ENCODE results near the gene VWF. TPM values are rescaled to one million over a fixed set of nuclear protein-coding genes. Genes with fewer than 3 reads are reported as not detected.
A peak's percentile ranks its signal among the peaks of the same experiment; 100 is the strongest.

Gene VWF
- total and polyA plus RNA-seq, 5 donors from 2014 or later: 1.3 TPM; not detected in 4

DNA sequence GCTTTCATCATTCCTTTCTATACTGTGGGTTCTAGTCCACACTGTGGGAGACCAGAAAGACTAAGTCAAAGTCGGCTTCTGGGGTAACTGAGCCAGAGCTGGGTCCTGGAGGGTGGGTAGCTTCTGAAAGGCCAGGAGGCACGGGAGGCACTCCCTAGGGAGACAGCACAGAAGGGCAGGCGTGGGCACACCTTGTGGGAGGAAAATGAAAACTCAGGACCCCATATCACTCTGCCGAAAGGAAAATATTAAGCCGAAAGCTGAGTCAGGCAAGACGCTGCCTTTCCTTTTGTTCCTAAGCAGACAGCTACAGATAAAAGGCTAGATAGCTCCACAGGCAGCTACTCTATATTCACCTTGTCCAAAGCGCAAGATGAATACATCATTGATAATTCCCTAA is 200.1 kb downstream of the VWF start:
- Histone ChIP-seq H3K27ac (ENCODE audit: insufficient read depth, low read length, poor library complexity, severe bottlenecking) (no peak overlapping the region), H3K4me1 (ENCODE audit: control insufficient read depth, insufficient read depth, low read length, poor library complexity, severe bottlenecking) (no peaks in the 10 kb centered on the region), H3K4me3 (ENCODE audit: low read depth, low read length) (no peak overlapping the region), H3K27me3 (ENCODE audit: control insufficient read depth, insufficient read depth, low read length) (no peaks in the 10 kb centered on the region), H3K36me3 (ENCODE audit: control insufficient read depth, insufficient read depth, low read length) (no peaks in the 10 kb centered on the region), H3K9me3 (ENCODE audit: control insufficient read depth in 2 of 2, low read length in 2 of 2) (no peaks in the 10 kb centered on the region)
- no peak overlapping the region for H3K4me3 Mint-ChIP-seq
- H3K36me3 Mint-ChIP-seq: no peaks in the 10 kb centered on the region
- no peaks in the 10 kb centered on the region for H3K27me3 Mint-ChIP-seq
- H3K9me3 Mint-ChIP-seq: peaks cover 0 to 2% (median 0%) of the 10 kb centered on the region in 7 donors
- ATAC-seq (ENCODE audit: low read depth in 2 of 2): no peak
- DNase-seq: no peak
- no peaks in the 10 kb centered on the region for H3K4me1 Mint-ChIP-seq
- no peak overlapping the region for H3K27ac Mint-ChIP-seq

DNA sequence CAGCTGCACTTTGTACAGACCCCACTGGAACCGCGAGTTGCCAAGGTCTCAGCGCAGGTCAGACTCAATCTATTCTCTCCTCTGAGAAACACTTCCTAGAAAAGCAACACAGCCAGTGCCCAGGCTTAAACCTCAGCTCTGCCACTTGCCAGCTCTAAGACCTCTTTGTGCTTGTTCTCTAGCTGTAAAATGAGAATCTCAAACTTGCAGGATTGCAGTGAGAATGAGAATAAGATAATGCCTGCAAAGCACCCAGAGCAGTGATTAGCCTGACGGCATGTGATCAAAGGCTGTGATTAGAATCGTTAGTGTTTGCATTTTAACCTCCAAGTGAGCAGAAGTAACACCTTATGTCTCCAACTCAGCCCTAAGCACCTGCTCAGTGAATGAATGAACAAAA is 200.7 kb downstream of the VWF start:
- no peak overlapping the region for H3K4me3 Mint-ChIP-seq
- Histone ChIP-seq H3K4me3 (ENCODE audit: low read depth, low read length) (no peak overlapping the region), H3K9me3 (ENCODE audit: control insufficient read depth in 2 of 2, low read length in 2 of 2) (no peaks in the 10 kb centered on the region), H3K36me3 (ENCODE audit: control insufficient read depth, insufficient read depth, low read length) (no peaks in the 10 kb centered on the region), H3K4me1 (ENCODE audit: control insufficient read depth, insufficient read depth, low read length, poor library complexity, severe bottlenecking) (no peaks in the 10 kb centered on the region), H3K27me3 (ENCODE audit: control insufficient read depth, insufficient read depth, low read length) (no peaks in the 10 kb centered on the region), H3K27ac (ENCODE audit: insufficient read depth, low read length, poor library complexity, severe bottlenecking) (no peak overlapping the region)
- ATAC-seq (ENCODE audit: low read depth in 2 of 2) (no peak), DNase-seq (no peak)
- no peak overlapping the region for H3K27ac Mint-ChIP-seq
- no peaks in the 10 kb centered on the region for H3K36me3 Mint-ChIP-seq
- H3K27me3 Mint-ChIP-seq: no peaks in the 10 kb centered on the region
- peaks cover 0 to 2% (median 0%) of the 10 kb centered on the region in 7 donors for H3K9me3 Mint-ChIP-seq
- no peaks in the 10 kb centered on the region for H3K4me1 Mint-ChIP-seq

GRCh38 chr12:5923043-5923605 is 201.3 kb downstream of the VWF start:
- H3K4me1 Mint-ChIP-seq: no peaks in the 10 kb centered on the region
- no peak overlapping the region for H3K27ac ChIP-seq (ENCODE audit: insufficient read depth, low read length, poor library complexity, severe bottlenecking)
- H3K27ac Mint-ChIP-seq: no peak overlapping the region
- H3K4me1 ChIP-seq (ENCODE audit: control insufficient read depth, insufficient read depth, low read length, poor library complexity, severe bottlenecking): no peaks in the 10 kb centered on the region
- H3K27me3 Mint-ChIP-seq: no peaks in the 10 kb centered on the region
- no peak overlapping the region for H3K4me3 ChIP-seq (ENCODE audit: low read depth, low read length)
- DNase-seq (no peak), ATAC-seq (ENCODE audit: low read depth in 2 of 2) (no peak)
- no peaks in the 10 kb centered on the region for H3K9me3 ChIP-seq (ENCODE audit: control insufficient read depth in 2 of 2, low read length in 2 of 2)
- H3K36me3 Mint-ChIP-seq: no peaks in the 10 kb centered on the region
- H3K36me3 ChIP-seq (ENCODE audit: control insufficient read depth, insufficient read depth, low read length): no peaks in the 10 kb centered on the region
- no peak overlapping the region for H3K4me3 Mint-ChIP-seq
- no peaks in the 10 kb centered on the region for H3K27me3 ChIP-seq (ENCODE audit: control insufficient read depth, insufficient read depth, low read length)
- H3K9me3 Mint-ChIP-seq: peaks cover 0 to 2% (median 0%) of the 10 kb centered on the region in 7 donors

DNA sequence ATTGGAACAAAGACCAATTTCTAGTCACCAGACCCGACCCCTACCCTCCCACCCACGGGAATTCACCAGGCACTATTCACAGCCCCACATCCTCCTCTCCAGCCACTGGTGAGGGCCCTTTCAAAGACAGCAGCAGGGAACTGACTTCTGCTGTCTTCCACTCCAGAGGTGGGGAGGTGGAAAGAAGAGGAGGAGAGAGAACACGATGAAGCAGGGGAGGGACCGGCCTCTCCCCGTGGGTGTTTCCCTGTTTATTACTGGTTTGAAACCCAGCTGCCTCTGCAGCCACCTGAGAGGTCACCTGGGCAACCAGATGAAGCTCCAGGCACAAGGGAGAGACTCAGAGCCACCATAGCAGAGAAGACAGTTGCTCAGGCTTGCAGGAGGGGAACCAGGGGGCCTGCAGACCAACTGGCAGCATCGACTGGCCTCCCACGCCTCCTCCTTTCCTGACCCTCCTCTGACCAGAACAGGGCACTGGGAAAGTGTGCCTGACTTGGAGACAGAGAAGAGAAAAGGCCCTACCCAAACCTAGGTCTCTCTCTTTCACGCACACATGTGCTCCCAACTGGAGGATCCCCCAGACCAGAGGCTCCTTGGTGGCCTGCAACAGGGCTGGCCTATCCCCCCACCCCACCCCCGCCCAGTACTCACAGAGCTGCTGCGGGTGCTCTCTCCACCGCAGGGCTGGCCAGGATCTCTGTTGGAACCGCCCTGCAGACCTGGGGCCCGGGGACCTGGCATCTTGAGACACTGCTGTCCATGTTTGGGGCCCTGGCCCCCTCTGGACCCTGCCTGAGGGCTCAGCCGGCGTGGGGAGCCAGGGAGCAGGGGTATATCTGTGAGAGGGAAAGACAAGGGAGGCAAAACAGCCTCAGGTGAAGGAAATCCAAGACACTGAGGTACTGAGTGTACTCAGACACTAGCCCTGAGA is 202.2 kb downstream of the VWF start:
- no peak overlapping the region for H3K4me3 ChIP-seq (ENCODE audit: low read depth, low read length)
- H3K27me3 ChIP-seq (ENCODE audit: control insufficient read depth, insufficient read depth, low read length): no peaks in the 10 kb centered on the region
- H3K36me3 ChIP-seq (ENCODE audit: control insufficient read depth, insufficient read depth, low read length): no peaks in the 10 kb centered on the region
- H3K4me1 ChIP-seq (ENCODE audit: control insufficient read depth, insufficient read depth, low read length, poor library complexity, severe bottlenecking): no peaks in the 10 kb centered on the region
- Mint-ChIP-seq H3K36me3 (no peaks in the 10 kb centered on the region), H3K4me1 (no peaks in the 10 kb centered on the region), H3K27ac (peak overlapping the region in 1 of 3 donors; percentile 5), H3K4me3 (no peak overlapping the region), H3K9me3 (peaks cover 0 to 2% (median 0%) of the 10 kb centered on the region in 7 donors), H3K27me3 (no peaks in the 10 kb centered on the region)
- no peak for DNase-seq
- no peaks in the 10 kb centered on the region for H3K9me3 ChIP-seq (ENCODE audit: control insufficient read depth in 2 of 2, low read length in 2 of 2)
- H3K27ac ChIP-seq (ENCODE audit: insufficient read depth, low read length, poor library complexity, severe bottlenecking): no peak overlapping the region
- ATAC-seq (ENCODE audit: low read depth in 2 of 2): no peak

GRCh38 chr12:5921027-5921909 is 203.2 kb downstream of the VWF start:
- DNase-seq (no peak), ATAC-seq (ENCODE audit: low read depth in 2 of 2) (no peak)
- H3K27ac ChIP-seq (ENCODE audit: insufficient read depth, low read length, poor library complexity, severe bottlenecking): no peak overlapping the region
- no peaks in the 10 kb centered on the region for H3K27me3 Mint-ChIP-seq
- H3K4me1 Mint-ChIP-seq: peaks cover 0 to 3% (median 0%) of the 10 kb centered on the region in 4 donors
- no peaks in the 10 kb centered on the region for H3K27me3 ChIP-seq (ENCODE audit: control insufficient read depth, insufficient read depth, low read length)
- H3K36me3 Mint-ChIP-seq: no peaks in the 10 kb centered on the region
- no peaks in the 10 kb centered on the region for H3K4me1 ChIP-seq (ENCODE audit: control insufficient read depth, insufficient read depth, low read length, poor library complexity, severe bottlenecking)
- no peaks in the 10 kb centered on the region for H3K9me3 Mint-ChIP-seq
- no peak overlapping the region for H3K4me3 ChIP-seq (ENCODE audit: low read depth, low read length)
- H3K36me3 ChIP-seq (ENCODE audit: control insufficient read depth, insufficient read depth, low read length): no peaks in the 10 kb centered on the region
- H3K9me3 ChIP-seq (ENCODE audit: control insufficient read depth in 2 of 2, low read length in 2 of 2): no peaks in the 10 kb centered on the region
- peak overlapping the region in 1 of 4 donors; percentile 74 for H3K4me3 Mint-ChIP-seq
- peak overlapping the region in 1 of 3 donors; percentile 26 for H3K27ac Mint-ChIP-seq

GRCh38 chr12:5916785-5917290 is 207.6 kb downstream of the VWF start:
- no peaks in the 10 kb centered on the region for H3K27me3 ChIP-seq (ENCODE audit: control insufficient read depth, insufficient read depth, low read length)
- no peaks in the 10 kb centered on the region for H3K36me3 ChIP-seq (ENCODE audit: control insufficient read depth, insufficient read depth, low read length)
- H3K36me3 Mint-ChIP-seq: no peaks in the 10 kb centered on the region
- H3K9me3 Mint-ChIP-seq: no peaks in the 10 kb centered on the region
- peaks cover 0 to 4% (median 0%) of the 10 kb centered on the region in 4 donors for H3K4me1 Mint-ChIP-seq
- no peaks in the 10 kb centered on the region for H3K4me1 ChIP-seq (ENCODE audit: control insufficient read depth, insufficient read depth, low read length, poor library complexity, severe bottlenecking)
- DNase-seq (no peak), ATAC-seq (ENCODE audit: low read depth in 2 of 2) (no peak)
- no peaks in the 10 kb centered on the region for H3K27me3 Mint-ChIP-seq
- H3K27ac ChIP-seq (ENCODE audit: insufficient read depth, low read length, poor library complexity, severe bottlenecking): no peak overlapping the region
- H3K4me3 Mint-ChIP-seq: no peak overlapping the region
- no peak overlapping the region for H3K4me3 ChIP-seq (ENCODE audit: low read depth, low read length)
- H3K27ac Mint-ChIP-seq: no peak overlapping the region
- H3K9me3 ChIP-seq (ENCODE audit: control insufficient read depth in 2 of 2, low read length in 2 of 2): no peaks in the 10 kb centered on the region

DNA sequence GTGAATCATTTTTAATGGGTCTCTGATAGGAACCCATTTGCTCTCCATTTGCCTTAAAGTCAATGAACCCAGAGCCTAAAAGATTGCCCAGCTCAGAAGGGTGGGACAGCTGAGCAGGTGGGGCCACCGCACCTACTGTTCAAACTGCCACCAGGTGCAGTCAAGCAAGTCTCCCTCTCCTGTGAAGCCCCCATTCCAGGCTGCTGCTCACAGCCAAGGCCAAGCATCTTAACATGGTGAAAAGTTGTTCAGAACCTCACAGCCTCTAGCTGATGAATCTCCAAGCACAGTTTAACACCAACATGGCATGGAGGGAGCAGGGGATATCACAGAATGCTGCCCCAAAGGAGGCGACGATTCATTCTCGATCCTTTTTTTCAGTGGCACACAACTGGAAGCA is 209.0 kb downstream of the VWF start:
- Mint-ChIP-seq H3K4me3 (no peak overlapping the region), H3K9me3 (no peaks in the 10 kb centered on the region), H3K36me3 (no peaks in the 10 kb centered on the region), H3K27ac (no peak overlapping the region), H3K4me1 (peaks cover 0 to 4% (median 0%) of the 10 kb centered on the region in 4 donors), H3K27me3 (no peaks in the 10 kb centered on the region)
- no peak overlapping the region for H3K4me3 ChIP-seq (ENCODE audit: low read depth, low read length)
- no peak for ATAC-seq (ENCODE audit: low read depth in 2 of 2)
- DNase-seq: no peak
- no peaks in the 10 kb centered on the region for H3K9me3 ChIP-seq (ENCODE audit: control insufficient read depth in 2 of 2, low read length in 2 of 2)
- no peaks in the 10 kb centered on the region for H3K27me3 ChIP-seq (ENCODE audit: control insufficient read depth, insufficient read depth, low read length)
- no peak overlapping the region for H3K27ac ChIP-seq (ENCODE audit: insufficient read depth, low read length, poor library complexity, severe bottlenecking)
- H3K36me3 ChIP-seq (ENCODE audit: control insufficient read depth, insufficient read depth, low read length): no peaks in the 10 kb centered on the region
- no peaks in the 10 kb centered on the region for H3K4me1 ChIP-seq (ENCODE audit: control insufficient read depth, insufficient read depth, low read length, poor library complexity, severe bottlenecking)

All from CD4-positive, CD25-positive, alpha-beta regulatory T cell (primary cell).